PC-9 (cell line): ENCODE measurements around the gene WDFY1.

Experiments used
- CTCF ChIP-seq: fragments of 200-600 bp; sonication (generic); conservative IDR thresholded peaks from 2 replicates; pipeline ENCODE4 v1.6.1; 2017; ENCODE audit warnings: mixed run types, antibody characterized with exemption, mild to moderate bottlenecking, moderate library complexity
- EZH2 ChIP-seq: fragments of 200-600 bp; sonication (generic); IDR thresholded peaks from 2 replicates; pipeline ENCODE4 v1.8.0; 2017; ENCODE audit warnings: antibody characterized with exemption, low read depth

- TF ChIP-seq CTCF (no peak), EZH2 (no peak)
These were observed 8.2 kb downstream of the WDFY1 start for GRCh38 chr2:223936862-223937326.
